NCI-H128 (cell line): ENCODE measurements around the gene CTTN.

Experiments used
- DNase-seq: peaks from one replicate; lab custom pipeline; 2025; ENCODE audit not compliant: unreplicated experiment; lab: John Stamatoyannopoulos, UW

The CTTN gene

DNA sequence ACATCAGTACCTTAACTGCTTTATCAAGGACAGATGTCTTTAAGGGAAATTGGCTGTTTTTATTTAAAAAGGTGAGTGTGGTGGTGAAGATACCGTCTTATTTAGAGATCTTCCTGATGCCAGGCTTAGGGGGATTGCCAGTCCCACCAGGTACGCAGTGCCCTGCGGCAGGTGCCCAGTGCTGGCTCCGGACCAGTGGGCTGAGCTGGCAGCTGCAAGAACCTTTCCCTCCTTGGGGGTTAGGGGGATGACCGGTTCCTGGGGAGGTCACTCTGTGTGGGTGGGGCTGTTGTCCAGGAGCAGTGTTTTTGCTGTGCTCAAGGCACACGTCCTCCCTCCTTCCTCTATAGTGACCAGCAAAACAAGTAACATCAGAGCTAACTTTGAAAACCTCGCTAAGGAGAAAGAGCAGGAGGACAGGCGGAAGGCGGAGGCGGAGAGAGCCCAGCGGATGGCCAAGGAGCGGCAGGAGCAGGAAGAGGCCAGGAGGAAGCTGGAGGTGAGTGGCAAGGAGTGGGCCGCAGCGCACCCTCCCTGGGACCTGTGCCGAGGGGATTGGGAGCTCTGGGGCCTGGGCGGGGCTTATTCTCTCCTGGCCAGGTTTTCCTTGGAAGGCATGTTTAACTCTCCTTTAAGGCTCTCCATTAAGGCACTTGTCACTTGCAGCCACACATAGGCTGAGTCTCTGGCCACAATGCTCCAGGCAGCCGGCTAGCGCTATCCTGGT, 30.5 kb downstream of the CTTN start:
- DNase-seq: no peak

- no peak for DNase-seq
Measured at GRCh38 chr11:70429428-70429705, 31.0 kb downstream of the CTTN start.

DNA sequence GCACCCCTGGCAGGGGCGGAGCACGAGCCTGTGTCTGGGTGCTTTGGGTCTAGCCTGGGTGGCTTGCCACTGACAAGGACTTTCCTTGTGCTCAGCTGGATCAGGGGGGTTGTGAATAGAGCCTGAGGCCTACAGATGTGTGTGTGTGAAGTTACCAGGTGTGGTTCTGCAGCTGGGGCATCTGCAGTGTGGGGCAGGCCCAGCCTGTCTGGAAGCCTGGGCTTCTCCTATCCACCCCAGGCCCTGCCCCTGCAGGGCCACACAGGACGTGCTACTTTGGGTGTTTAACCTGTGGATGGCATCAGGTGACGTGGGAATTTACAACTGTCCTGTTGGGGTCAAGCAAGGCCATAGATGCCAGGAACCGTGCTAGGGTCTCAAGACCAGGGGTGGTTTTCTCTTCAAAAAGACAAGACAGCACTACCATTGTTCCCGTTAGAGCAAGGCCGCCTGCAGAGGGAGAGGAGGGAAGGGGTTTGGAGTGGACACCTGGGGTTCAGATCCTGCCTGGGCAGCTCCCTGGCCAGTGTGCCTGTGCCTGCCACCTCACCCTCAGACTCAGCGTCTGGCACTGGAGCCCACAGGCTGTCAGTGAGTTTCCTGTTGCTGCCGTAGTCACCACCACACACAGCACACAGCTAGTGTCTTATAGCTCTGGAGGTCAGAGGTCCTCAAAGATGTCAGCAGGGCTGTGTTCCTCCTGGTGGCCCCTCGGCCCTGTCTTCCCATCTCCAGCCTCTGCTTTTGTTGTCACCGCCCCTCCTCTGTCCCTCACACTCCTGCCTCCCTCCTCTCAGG, 31.6 kb downstream of the CTTN start:
- DNase-seq: no peak

- DNase-seq: no peak
Measured at GRCh38 chr11:70430671-70431574, 32.6 kb downstream of the CTTN start.

DNA sequence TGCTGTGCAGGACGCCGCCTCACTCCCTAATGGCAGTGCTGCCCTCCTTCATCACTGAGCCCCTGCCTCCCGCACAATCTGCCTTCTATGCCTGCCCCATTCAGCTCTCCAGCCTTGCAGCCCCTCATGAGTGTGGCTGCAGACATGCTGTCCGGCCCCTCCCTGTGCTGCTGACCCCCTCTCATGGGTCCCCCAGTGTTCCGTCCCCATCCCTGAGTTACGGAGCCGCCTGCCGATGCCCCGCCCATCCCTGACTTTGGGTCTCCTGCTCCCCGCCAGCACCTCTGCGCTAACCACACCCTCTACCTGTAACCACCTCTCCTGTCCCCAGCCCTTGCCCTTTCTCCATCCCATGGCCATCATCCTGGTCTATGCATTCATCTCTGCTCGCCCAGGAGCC, 33.3 kb downstream of the CTTN start:
- DNase-seq: no peak

DNA sequence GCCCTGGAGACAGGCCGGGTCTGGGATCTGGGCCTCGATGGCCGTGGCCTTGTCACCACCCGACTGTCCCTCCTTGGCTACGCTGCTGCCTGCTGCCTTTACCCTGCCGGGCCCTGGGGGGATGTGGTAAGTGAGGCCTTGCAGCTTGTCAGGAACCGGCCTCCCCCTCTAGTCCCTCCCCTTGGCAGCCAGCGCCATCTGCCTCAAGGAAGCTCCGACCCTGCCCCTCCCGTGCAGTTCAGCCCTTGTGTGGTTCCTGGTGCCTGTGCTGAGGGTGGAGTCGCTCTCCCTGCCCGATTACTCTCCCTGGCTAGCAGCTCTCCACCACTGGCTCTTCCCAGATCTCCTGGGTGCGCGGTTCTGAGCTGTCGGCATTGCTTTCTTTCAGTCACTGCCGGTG, 33.7 kb downstream of the CTTN start:
- no peak for DNase-seq

DNA sequence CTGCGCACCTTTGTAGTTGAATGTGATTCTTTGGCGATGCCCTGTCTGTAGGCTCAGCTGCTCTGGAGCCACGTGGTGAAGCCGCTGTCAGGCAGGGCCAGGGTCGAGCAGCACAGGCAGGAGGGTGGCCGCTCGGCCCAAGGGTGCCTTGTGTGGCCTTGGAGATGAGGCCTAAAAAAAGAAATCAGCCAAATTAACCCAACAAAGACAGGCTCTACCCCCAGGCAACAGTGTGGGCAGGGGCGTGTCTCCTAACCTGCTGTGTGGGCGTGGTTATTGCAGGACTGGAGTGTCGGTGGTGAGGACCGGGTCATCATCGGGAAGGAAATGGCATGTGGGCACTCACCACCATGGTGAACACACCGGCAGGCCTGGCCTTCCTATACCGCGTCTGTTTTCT, 34.3 kb downstream of the CTTN start:
- DNase-seq: no peak

GRCh38 chr11:70433038-70433437, 34.7 kb downstream of the CTTN start:
- DNase-seq: no peak

DNA sequence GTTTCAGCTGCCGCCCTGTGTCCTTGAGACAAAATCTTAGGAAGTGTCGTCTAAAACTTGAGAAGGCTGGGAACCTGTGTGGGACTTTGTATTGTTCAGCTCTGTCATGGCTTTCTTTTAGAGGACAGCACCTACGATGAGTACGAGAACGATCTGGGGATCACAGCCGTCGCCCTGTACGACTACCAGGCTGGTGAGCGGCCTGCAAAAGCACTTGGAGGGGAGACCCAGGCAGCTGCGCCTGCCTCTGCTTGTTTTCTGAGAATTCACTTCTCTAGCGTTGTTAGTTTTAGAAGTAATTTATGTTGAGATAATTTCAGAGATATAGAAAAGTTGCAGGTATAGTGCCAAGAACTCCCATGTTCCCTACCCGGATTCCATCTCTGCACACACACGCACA, 35.2 kb downstream of the CTTN start:
- DNase-seq: no peak

DNA sequence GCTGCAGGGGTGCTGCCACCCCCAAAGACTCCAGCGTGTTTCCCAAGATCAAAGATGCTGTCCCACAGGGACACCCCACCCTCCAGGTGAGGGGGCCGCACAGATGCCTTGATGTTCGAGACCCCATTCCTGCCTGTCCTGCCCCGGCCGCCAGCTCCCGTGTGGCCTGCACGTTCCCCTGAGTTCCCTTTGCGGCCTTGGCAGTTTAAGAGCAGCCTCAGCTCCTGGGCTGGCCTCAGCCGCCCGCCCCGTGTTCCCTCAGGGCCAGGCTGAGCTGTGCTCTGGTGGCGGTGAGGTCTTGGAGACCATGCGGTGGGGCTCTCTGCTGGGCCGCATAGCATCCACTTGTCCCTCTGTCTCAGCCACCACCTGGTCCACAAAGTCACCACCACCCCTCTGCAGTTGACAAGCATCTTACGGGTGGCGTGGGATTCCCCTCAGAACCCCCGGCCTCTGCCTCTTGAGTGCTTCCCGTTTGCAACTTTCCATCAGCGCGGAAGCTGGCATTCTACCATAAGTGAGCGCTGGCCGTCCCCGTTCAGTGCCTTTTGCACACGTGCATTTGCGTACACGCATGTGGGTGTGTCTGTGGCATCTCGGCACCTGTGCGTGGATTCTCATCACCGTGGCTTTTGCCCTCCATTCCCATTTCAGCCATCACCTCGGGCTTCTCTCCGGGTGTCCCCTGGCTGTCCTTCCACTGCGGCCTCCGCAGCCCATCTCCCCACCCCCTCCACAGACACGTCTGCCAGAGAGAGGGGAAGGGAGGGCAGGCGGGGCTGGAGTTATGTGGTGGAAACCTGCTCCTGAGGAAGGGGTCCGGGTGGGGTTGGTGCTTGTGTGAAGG, 35.9 kb downstream of the CTTN start:
- no peak for DNase-seq

DNA sequence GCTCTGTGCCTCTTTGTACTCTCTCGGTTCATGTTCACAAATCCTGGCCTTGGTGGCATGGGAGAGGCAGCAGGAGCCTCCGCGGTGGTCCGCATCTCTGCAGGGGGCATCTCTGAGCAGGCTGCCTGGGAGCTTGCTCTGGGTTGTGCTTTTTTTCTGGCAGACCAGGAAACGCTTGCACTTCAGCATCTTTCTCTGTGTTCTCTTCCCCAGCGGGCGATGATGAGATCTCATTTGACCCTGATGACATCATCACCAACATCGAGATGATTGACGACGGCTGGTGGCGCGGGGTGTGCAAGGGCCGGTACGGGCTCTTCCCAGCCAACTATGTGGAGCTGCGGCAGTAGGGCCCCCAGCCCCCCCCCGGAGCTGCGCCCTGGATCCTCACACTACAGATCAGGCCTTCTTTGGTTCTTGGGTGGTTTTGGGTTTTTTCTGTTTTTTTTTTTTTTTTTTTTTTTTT, 36.5 kb downstream of the CTTN start:
- no peak for DNase-seq

- no peak for DNase-seq
Measured at GRCh38 chr11:70435361-70435760, 37.0 kb downstream of the CTTN start.

- no peak for DNase-seq
Measured at GRCh38 chr11:70435765-70436500, 37.6 kb downstream of the CTTN start.

- DNase-seq: no peak
Measured at GRCh38 chr11:70436501-70436860, 38.2 kb downstream of the CTTN start.

DNA sequence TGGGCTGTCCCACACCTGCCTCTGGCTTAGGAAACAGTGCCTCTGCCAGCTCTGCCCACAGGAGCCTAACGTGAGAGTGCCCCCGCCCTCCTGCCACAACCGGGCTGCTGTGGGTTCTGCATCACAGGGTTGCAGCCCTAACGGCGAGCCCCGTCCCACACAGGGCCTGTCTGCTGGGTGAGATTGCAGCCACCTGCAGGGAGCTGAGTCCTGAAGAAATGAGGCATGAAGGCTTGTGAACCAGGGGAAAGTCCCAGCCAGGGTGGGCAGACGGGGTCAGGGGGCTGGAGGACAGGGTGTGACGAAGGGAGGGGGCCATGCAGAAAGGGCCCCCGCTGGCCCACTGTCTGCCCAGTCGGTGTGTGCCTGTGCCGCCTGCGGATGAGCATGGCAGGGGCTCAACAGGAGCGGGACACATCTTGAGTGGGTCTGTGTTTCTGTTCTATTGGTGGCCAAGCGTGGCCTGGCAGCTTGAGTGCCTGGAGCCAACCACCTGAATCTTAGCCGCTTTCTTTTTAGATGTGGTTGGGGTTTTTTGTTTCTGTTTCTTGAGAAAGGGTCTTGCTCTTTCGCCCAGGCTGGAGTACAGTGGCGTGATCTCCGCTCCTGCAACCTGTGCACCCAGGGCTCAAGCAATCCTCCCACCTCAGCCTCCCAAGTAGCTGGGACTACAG, 38.9 kb downstream of the CTTN start:
- no peak for DNase-seq

DNA sequence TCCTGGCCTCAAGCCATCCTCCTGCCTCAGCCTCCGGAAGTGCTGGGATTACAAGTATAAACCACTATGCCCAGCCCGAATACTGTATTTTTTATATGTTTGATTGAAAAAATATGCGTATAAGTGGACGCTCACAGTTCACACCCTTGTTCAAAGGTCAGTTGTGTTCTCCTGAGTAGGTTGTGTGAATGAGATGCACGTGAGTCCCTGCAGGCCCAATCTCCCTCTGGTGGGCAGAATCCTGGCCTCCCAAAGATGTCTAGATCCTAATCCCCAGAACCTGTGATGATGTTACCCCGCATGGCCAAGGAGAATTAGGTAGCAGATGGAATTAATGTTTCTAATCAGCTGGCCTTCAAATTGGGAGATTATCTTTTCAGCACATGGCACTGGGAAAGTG, 41.9 kb downstream of the CTTN start:
- no peak for DNase-seq

GRCh38 chr11:70443773-70444030, 45.4 kb downstream of the CTTN start:
- DNase-seq: no peak

DNA sequence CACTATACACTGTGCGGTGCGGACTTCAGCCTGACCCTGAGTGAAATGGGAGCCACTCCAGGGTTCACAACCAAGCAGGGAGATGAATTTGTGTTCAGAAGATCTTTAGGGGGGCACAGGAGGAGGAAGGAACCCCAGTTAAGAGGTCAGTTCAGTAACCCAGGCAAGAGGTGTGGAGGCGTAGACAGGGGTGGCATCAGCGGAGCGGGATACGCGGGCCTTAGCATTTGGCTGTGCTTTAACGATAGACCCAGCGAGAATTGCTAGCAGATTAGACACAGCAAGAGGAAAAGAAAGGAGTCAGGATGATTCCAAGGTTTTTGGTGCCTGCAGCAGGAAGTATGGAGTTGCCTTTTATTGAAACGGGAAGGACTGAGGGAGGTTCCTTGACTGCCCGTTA, 46.8 kb downstream of the CTTN start:
- no peak for DNase-seq

- no peak for DNase-seq
Measured at GRCh38 chr11:70445605-70446004, 47.3 kb downstream of the CTTN start.

DNA sequence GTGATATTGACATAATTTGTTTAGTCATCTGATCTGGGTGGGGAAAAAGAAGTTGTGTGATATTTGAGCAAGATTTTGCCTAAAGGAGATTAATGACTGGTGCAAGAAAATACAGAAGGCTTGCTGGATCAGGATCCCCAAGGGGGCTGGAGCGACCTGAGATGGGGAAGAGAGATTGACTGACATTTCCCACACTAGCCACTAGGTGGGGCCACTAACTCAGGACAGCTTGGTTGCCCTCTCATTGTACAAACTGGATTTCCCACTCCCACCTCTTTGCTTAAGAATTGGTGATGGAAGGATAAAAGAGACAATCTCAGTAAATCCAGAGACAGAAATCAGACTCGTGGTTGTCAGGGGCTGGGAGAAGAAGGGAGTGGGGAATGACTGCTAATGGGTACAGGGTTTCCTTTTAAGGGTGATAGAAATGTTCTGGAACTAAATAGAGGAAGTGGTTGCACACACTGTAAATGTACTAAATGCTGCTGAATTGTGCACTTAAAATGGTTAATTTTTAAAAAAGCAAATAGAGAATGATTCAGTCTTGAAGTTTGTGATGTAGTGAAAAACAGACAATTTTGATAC, 50.7 kb downstream of the CTTN start:
- DNase-seq: no peak
